HAP-1 (cell line): ENCODE results near the gene IGSF11.
"Not testable (repeated sequence)": the region's sequence is repeated elsewhere in the genome, so short reads cannot be mapped to it uniquely, and the experiment has no call there.

ENCODE experiments used
- DNase-seq, 2 experiments: peaks; one replicate each; pipeline ENCODE4 v3.0.0-alpha.2; 2016 to 2020; ENCODE audit warnings: low spot score in 2 of 2
- H3K27me3 ChIP-seq: fragments of 250-450 bp; sonication (Bioruptor Pico); 2 replicates; pipeline ENCODE4 v1.5.1; 2020; ENCODE audit warnings: low read depth, mild to moderate bottlenecking, moderate library complexity
- H3K36me3 ChIP-seq: fragments of 250-450 bp; sonication (Bioruptor Pico); replicated peaks from 2 replicates; pipeline ENCODE4 v1.5.1; 2020; ENCODE audit warnings: mild to moderate bottlenecking
- H3K4me1 ChIP-seq: fragments of 250-450 bp; sonication (Bioruptor Pico); 2 replicates; pipeline ENCODE4 v1.5.1; 2020; ENCODE audit warnings: mild to moderate bottlenecking
- H3K4me3 ChIP-seq: fragments of 250-450 bp; sonication (Bioruptor Pico); 2 replicates; pipeline ENCODE4 v1.5.1; 2020; ENCODE audit warnings: mild to moderate bottlenecking, moderate library complexity
- H3K9me3 ChIP-seq: fragments of 250-450 bp; sonication (Bioruptor Pico); 2 replicates; pipeline ENCODE4 v1.5.1; 2020; ENCODE audit warnings: mild to moderate bottlenecking, moderate library complexity
- in situ Hi-C: fragments of 300-500 bp; cut with MboI; formaldehyde crosslinking; loops from 3 replicates; pipeline ENCODE4 v1.14.3; 2020; ENCODE audit warnings: low sequenced_read_pairs, inconsistent platforms, mixed read lengths

IGSF11 gene, protein sequence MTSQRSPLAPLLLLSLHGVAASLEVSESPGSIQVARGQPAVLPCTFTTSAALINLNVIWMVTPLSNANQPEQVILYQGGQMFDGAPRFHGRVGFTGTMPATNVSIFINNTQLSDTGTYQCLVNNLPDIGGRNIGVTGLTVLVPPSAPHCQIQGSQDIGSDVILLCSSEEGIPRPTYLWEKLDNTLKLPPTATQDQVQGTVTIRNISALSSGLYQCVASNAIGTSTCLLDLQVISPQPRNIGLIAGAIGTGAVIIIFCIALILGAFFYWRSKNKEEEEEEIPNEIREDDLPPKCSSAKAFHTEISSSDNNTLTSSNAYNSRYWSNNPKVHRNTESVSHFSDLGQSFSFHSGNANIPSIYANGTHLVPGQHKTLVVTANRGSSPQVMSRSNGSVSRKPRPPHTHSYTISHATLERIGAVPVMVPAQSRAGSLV

GRCh38 chr3:119034256-119035013 lies at the start of gene IGSF11:
Gene IGSF11, minus strand, starts transcription at chr3:119034846. Its CDS starts 264 bp downstream, at chr3:119034582.
- Histone ChIP-seq H3K36me3 (no peaks in the 10 kb centered on the region), H3K27me3 (no peaks in the 10 kb centered on the region), H3K4me1 (peaks cover 4% of the 10 kb centered on the region), H3K4me3 (peak within 1 kb of the TSS; percentile 67), H3K9me3 (no peaks in the 10 kb centered on the region)
- in situ Hi-C loops = loop anchor here (10.0 kb wide), 1 partner anchor 150 kb away; no protein-coding TSS in a partner anchor
- DNase-seq = peak; percentile 76 to 87

GRCh38 chr3:119080364-119080763 lies 45.7 kb upstream of the IGSF11 start:
- H3K36me3 ChIP-seq = no peaks in the 10 kb centered on the region
- H3K4me3 ChIP-seq = no peak overlapping the region
- H3K27me3 ChIP-seq = no peaks in the 10 kb centered on the region
- no peaks in the 10 kb centered on the region for H3K4me1 ChIP-seq
- no peaks in the 10 kb centered on the region for H3K9me3 ChIP-seq
- in situ Hi-C loops = no loop called here
- no peak for DNase-seq

GRCh38 chr3:119073258-119074001 lies 38.8 kb upstream of the IGSF11 start:
- Histone ChIP-seq H3K9me3 (no peaks in the 10 kb centered on the region), H3K36me3 (no peaks in the 10 kb centered on the region), H3K27me3 (no peaks in the 10 kb centered on the region), H3K4me1 (no peaks in the 10 kb centered on the region), H3K4me3 (no peak overlapping the region)
- no peak for DNase-seq
- in situ Hi-C loops = no loop called here

DNA sequence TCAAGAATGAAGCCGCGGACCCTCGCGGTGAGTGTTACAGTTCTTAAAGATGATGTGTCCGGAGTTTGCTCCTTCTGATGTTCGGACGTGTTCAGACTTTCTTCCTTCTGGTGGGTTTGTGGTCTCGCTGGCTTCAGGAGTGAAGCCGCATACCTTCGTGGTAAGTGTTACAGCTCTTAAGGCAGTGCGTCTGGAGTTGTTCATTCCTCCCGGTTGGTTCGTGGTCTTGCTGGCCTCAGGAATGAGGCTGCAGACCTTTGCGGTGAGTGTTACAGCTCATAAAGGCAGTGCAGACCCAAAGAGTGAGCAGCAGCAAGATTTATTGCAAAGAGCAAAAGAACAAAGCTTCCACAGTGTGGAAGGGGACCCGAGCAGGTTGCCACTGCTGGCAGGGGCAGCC lies 37.8 kb upstream of the IGSF11 start:
- in situ Hi-C loops, DNase-seq, H3K27me3 ChIP-seq, H3K4me1 ChIP-seq, H3K36me3 ChIP-seq, H3K9me3 ChIP-seq, H3K4me3 ChIP-seq: not testable (repeated sequence)

DNA sequence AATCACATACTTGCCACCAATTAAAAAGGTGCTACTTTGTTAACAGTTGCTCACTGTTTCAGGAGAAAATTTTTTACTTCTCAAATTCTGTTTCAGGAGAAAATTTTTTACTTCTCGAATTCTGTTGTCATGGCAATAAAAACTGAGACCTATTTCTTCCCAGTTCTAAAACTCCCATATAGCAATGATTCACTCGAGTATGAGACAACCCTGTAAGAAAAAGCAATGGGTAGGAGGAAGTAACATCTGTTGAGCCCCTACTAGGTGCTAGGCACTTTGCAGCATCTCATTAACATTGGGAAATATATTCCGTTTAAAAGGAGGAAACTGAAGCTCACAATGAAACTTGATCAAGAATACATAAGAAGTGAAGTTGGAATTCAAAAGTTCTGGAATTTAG lies 35.1 kb upstream of the IGSF11 start:
- Histone ChIP-seq H3K4me1 (no peaks in the 10 kb centered on the region), H3K4me3 (no peak overlapping the region), H3K36me3 (no peaks in the 10 kb centered on the region), H3K9me3 (no peaks in the 10 kb centered on the region), H3K27me3 (no peaks in the 10 kb centered on the region)
- no peak for DNase-seq
- in situ Hi-C loops = no loop called here

GRCh38 chr3:119063471-119063870 lies 28.8 kb upstream of the IGSF11 start:
- H3K36me3 ChIP-seq = no peaks in the 10 kb centered on the region
- no peak for DNase-seq
- in situ Hi-C loops = no loop called here
- H3K9me3 ChIP-seq = no peaks in the 10 kb centered on the region
- H3K4me1 ChIP-seq = no peaks in the 10 kb centered on the region
- H3K27me3 ChIP-seq = no peaks in the 10 kb centered on the region; the same call in 1 of the 2 replicates
- H3K4me3 ChIP-seq = no peak overlapping the region

- H3K4me1 ChIP-seq = no peaks in the 10 kb centered on the region
- H3K9me3 ChIP-seq = no peaks in the 10 kb centered on the region
- DNase-seq = no peak
- H3K4me3 ChIP-seq = no peak overlapping the region
- no peaks in the 10 kb centered on the region for H3K36me3 ChIP-seq
- in situ Hi-C loops = no loop called here
- no peaks in the 10 kb centered on the region; the same call in 1 of the 2 replicates for H3K27me3 ChIP-seq
These were observed 28.2 kb upstream of the IGSF11 start for GRCh38 chr3:119062892-119063291.

DNA sequence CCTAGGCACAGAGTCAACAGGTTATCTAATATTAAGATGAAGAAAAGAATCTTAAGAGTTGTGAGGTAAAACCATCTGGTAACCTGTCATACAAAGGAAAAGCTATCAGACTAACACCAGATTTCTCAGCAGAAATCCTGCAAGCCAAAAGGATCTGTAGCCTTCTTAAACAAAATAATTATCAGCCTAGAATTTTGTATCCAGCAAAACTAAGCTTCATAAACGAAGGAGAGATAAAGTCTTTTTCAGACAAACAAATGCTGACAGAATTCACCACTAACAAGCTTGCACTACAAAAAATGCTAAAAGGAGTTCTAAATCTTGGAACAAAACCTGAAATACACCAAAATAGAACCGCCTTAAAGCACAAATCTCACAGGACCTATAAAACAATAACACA lies 9.9 kb upstream of the IGSF11 start:
- Histone ChIP-seq H3K27me3 (no peaks in the 10 kb centered on the region), H3K4me3 (no peak overlapping the region), H3K9me3 (no peaks in the 10 kb centered on the region), H3K4me1 (no peaks in the 10 kb centered on the region), H3K36me3 (no peaks in the 10 kb centered on the region)
- in situ Hi-C loops = no loop called here
- no peak for DNase-seq

- H3K36me3 ChIP-seq = no peaks in the 10 kb centered on the region
- no peaks in the 10 kb centered on the region for H3K9me3 ChIP-seq
- no peak overlapping the region for H3K4me3 ChIP-seq
- DNase-seq = no peak
- H3K4me1 ChIP-seq = no peaks in the 10 kb centered on the region
- H3K27me3 ChIP-seq = no peaks in the 10 kb centered on the region
- in situ Hi-C loops = no loop called here
These were observed 7.5 kb upstream of the IGSF11 start for GRCh38 chr3:119042162-119042561.

- Histone ChIP-seq H3K4me3 (peak overlapping the region; percentile 67), H3K36me3 (no peaks in the 10 kb centered on the region), H3K9me3 (no peaks in the 10 kb centered on the region), H3K27me3 (no peaks in the 10 kb centered on the region), H3K4me1 (peaks cover 4% of the 10 kb centered on the region)
- in situ Hi-C loops = loop anchor here (10.0 kb wide), 1 partner anchor 150 kb away; no protein-coding TSS in a partner anchor
- DNase-seq = no peak
These were observed 334 bp upstream of the IGSF11 start for GRCh38 chr3:119035014-119035346.

DNA sequence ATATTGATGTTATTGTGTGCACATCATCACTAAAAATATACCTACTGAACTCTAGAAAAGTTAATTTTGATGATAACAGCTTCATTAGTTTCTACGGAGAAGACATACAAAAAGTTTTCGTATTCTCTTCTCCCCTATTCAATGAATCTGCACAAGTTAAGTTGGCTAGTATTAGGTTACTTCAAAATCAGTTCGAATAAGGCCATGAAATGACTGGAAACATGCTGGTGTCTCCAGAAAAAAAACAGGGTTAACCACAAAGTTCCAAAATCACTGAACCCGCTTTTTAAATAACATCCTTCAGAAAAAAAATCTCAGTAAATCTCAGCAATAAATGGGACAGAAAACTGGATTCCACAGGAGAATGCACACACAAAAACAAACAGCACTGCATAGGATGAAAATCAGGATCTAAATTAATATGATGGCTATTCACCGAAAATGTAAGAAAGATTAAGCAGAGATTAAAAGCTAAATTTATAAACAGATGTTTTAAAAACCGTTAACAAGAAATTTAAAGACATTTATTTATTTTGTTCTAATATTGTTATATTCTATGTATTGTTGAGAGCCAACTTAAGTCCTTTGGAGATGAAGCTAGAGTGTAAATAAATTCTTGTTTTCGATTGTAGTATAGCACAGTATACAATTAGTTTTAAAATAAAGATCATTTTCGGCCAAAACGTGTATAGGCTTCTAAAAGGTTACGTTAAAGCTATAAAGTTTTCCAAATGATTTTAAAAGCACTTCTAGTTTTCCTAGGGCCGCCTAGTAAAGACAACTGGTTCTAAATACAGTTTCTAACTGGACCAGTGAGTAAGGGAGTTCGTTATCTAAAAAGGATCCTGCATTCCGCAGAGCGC lies 1.0 kb downstream of the IGSF11 start:
- in situ Hi-C loops = loop anchor here (10.0 kb wide), 1 partner anchor 149 kb away; no protein-coding TSS in a partner anchor
- Histone ChIP-seq H3K4me1 (peaks cover 4% of the 10 kb centered on the region), H3K9me3 (no peaks in the 10 kb centered on the region), H3K27me3 (no peaks in the 10 kb centered on the region), H3K4me3 (peak overlapping the region; percentile 67), H3K36me3 (no peaks in the 10 kb centered on the region)
- no peak for DNase-seq

- in situ Hi-C loops = no loop called here
- Histone ChIP-seq H3K27me3 (no peaks in the 10 kb centered on the region), H3K9me3 (no peaks in the 10 kb centered on the region), H3K36me3 (no peaks in the 10 kb centered on the region), H3K4me1 (peaks cover 18% of the 10 kb centered on the region), H3K4me3 (no peak overlapping the region)
- peak; percentile 41 to 80 for DNase-seq
These were observed 9.4 kb downstream of the IGSF11 start for GRCh38 chr3:119025171-119025795.
